ENCODE data around the gene TACC2.

DNA sequence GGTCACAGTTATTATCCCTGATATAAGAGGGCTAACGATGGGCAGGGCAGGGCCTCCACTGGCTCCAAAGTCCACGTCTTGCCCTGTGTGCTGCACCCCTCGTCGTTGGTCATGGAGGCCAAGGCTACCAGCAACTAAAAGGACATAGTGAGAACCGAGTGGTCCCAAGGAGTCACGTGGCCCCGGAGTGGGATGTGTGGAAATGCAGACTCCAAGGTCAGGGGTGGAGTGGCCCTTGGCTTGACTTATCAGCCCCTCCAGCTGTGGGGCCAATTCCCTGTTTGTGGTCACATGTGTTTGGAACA is 312.8 kb downstream of the TACC2 start:
- TF ChIP-seq, protein P1, sequence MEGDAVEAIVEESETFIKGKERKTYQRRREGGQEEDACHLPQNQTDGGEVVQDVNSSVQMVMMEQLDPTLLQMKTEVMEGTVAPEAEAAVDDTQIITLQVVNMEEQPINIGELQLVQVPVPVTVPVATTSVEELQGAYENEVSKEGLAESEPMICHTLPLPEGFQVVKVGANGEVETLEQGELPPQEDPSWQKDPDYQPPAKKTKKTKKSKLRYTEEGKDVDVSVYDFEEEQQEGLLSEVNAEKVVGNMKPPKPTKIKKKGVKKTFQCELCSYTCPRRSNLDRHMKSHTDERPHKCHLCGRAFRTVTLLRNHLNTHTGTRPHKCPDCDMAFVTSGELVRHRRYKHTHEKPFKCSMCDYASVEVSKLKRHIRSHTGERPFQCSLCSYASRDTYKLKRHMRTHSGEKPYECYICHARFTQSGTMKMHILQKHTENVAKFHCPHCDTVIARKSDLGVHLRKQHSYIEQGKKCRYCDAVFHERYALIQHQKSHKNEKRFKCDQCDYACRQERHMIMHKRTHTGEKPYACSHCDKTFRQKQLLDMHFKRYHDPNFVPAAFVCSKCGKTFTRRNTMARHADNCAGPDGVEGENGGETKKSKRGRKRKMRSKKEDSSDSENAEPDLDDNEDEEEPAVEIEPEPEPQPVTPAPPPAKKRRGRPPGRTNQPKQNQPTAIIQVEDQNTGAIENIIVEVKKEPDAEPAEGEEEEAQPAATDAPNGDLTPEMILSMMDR (IDR thresholded peaks at IDR 0.05; ENCODE audit: borderline replicate concordance, extremely low read depth, low read length, poor library complexity, severe bottlenecking): no peak
- no peak for TF ChIP-seq EZH2 (IDR thresholded peaks at IDR 0.05; ENCODE audit: borderline replicate concordance, low read depth, low read length, severe bottlenecking)

Measured in DND-41 (cell line).